HCT116 (cell line): ENCODE results near the gene CTNNA2. TPM values are rescaled to one million over a fixed set of nuclear protein-coding genes. Genes with fewer than 3 reads are reported as not detected.

Experiments
- ATAC-seq: fragments of 200-7000 bp; cut with Tn5 transposase; 2 replicates; pipeline ENCODE4 v1.9.1; 2020; ENCODE audit warnings: mild to moderate bottlenecking, moderate library complexity
- BruUV-seq: library from RNA; stranded (reverse); fragments of 400-500 nt; replicated peaks from 2 replicates; lab custom pipeline; 2021; lab: Mats Ljungman, UMichigan
- CTCF ChIA-PET: fragments of 300-600 bp; sonication (Branson Sonifier 250); formaldehyde crosslinking; loops from one replicate; lab custom pipeline; 2021; ENCODE audit warnings: antibody characterized with exemption; lab: Charles Lee
- POLR2A ChIA-PET: fragments of 300-600, 350-600 bp; sonication (Branson Sonifier 250); formaldehyde crosslinking; loops from one replicate; lab custom pipeline; 2021; ENCODE audit warnings: antibody characterized with exemption; lab: Charles Lee
- RAD21 ChIA-PET, 2 experiments: fragments of 300-600 bp; sonication (Branson Sonifier 250); formaldehyde crosslinking; loops; one replicate each; lab custom pipeline; 2023; ENCODE audit warnings: low total read pairs in 2 of 2; ENCODE audit not compliant: uncharacterized antibody in 2 of 2, unreplicated experiment in 2 of 2, low non-redundant PET in 1 of 2; lab: Charles Lee
- DNase-seq: peaks from one replicate; pipeline ENCODE4 v3.0.0-alpha.2; 2010; ENCODE audit warnings: low read depth, low spot score
- H2AFZ ChIP-seq: fragments of 200-600 bp; shearing (Covaris generic), sonication (generic); 2 replicates; pipeline ENCODE4 v1.6.1; 2017; ENCODE audit warnings: low read depth, mixed run types, mixed read lengths, antibody characterized with exemption, low read length; ENCODE audit not compliant: poor library complexity, severe bottlenecking
- H3K27ac ChIP-seq: 2 replicates; pipeline ENCODE4 v1.5.1; 2012; ENCODE audit warnings: low read depth, low read length
- H3K27me3 ChIP-seq: fragments of 200-600 bp; sonication (generic); 2 replicates; pipeline ENCODE4 v1.6.1; 2016; ENCODE audit warnings: mixed run types, low read length, mixed read lengths; ENCODE audit not compliant: insufficient read depth
- H3K36me3 ChIP-seq, 2 experiments: fragments of 200-500 bp in 1 of 2; fragments of 200-600 bp in 1 of 2; sonication (Bioruptor generic) in 1 of 2; sonication (generic) in 1 of 2; 2 replicates each; pipeline versions ENCODE4 v1.5.1 to v1.6.1; 2014 to 2016; ENCODE audit warnings: low read length in 2 of 2, inconsistent platforms in 1 of 2, mixed read lengths in 1 of 2, mixed run types in 1 of 2; ENCODE audit not compliant: insufficient read depth in 2 of 2, control insufficient read depth in 1 of 2
- H3K4me1 ChIP-seq, 2 experiments: fragments of 200-600 bp in 1 of 2; sonication (generic) in 1 of 2; 2 replicates each; pipeline versions ENCODE4 v1.5.1 to v1.6.1; 2012 to 2017; ENCODE audit warnings: low read length in 2 of 2, inconsistent platforms in 1 of 2, mild to moderate bottlenecking in 1 of 2, mixed read lengths in 1 of 2, mixed run types in 1 of 2, moderate library complexity in 1 of 2; ENCODE audit not compliant: insufficient read depth in 2 of 2, control insufficient read depth in 1 of 2
- H3K4me2 ChIP-seq: fragments of 200-600 bp; sonication (generic); 2 replicates; pipeline ENCODE4 v1.6.1; 2017; ENCODE audit warnings: mixed run types, low read length, mixed read lengths
- H3K4me3 ChIP-seq, 2 experiments: fragments of 200-600 bp in 1 of 2; sonication (generic) in 1 of 2; replicated peaks in 1 of 2; 2 replicates each; pipeline ENCODE4 v1.5.1; 2011 to 2016; ENCODE audit warnings: low read length in 2 of 2, control low read depth in 1 of 2, low read depth in 1 of 2, mild to moderate bottlenecking in 1 of 2, mixed read lengths in 1 of 2, mixed run types in 1 of 2
- H3K79me2 ChIP-seq: fragments of 200-600 bp; sonication (generic); 2 replicates; pipeline ENCODE4 v1.6.1; 2017; ENCODE audit warnings: mild to moderate bottlenecking, mixed run types, low read length, moderate library complexity, mixed read lengths; ENCODE audit not compliant: insufficient read depth
- H3K9ac ChIP-seq: fragments of 200-600 bp; sonication (generic); 2 replicates; pipeline ENCODE4 v1.6.1; 2016; ENCODE audit warnings: low read length, mixed read lengths
- H3K9me2 ChIP-seq: fragments of 200-600 bp; sonication (generic), shearing (Covaris generic); 2 replicates; pipeline ENCODE4 v1.6.1; 2017; ENCODE audit warnings: mixed run types, mild to moderate bottlenecking, moderate library complexity; ENCODE audit not compliant: insufficient read depth
- H3K9me3 ChIP-seq, 2 experiments: fragments of 200-500 bp in 1 of 2; fragments of 200-600 bp in 1 of 2; sonication (Bioruptor generic) in 1 of 2; sonication (generic) in 1 of 2; 2 replicates each; pipeline ENCODE4 v1.6.1; 2014 to 2017; ENCODE audit warnings: low read length in 2 of 2, mixed read lengths in 2 of 2, inconsistent platforms in 1 of 2, low read depth in 1 of 2, mild to moderate bottlenecking in 1 of 2, mixed run types in 1 of 2, moderate library complexity in 1 of 2; ENCODE audit not compliant: control insufficient read depth in 1 of 2, insufficient read depth in 1 of 2
- H4K20me1 ChIP-seq: fragments of 200-600 bp; sonication (generic), shearing (Covaris generic); 2 replicates; pipeline ENCODE4 v1.6.1; 2017; ENCODE audit warnings: mixed run types, mild to moderate bottlenecking, moderate library complexity; ENCODE audit not compliant: insufficient read depth
- CEBPB ChIP-seq: IDR thresholded peaks from 2 replicates; pipeline ENCODE4 v1.6.1; 2012; ENCODE audit warnings: low read depth
- EGR1 ChIP-seq: IDR thresholded peaks from 2 replicates; pipeline ENCODE4 v1.6.1; 2012; ENCODE audit warnings: low read depth
- FOSL1 ChIP-seq: IDR thresholded peaks from 2 replicates; pipeline ENCODE4 v1.6.1; 2012; ENCODE audit warnings: low read depth
- JUND ChIP-seq: IDR thresholded peaks from 2 replicates; pipeline ENCODE4 v1.6.1; 2012
- POLR2A ChIP-seq: IDR thresholded peaks from 2 replicates; pipeline ENCODE4 v1.7.0; 2011; ENCODE audit warnings: borderline replicate concordance; ENCODE audit not compliant: insufficient read depth, insufficient read length; ENCODE audit errors: extremely low read depth
- POLR2AphosphoS5 ChIP-seq: IDR thresholded peaks from 2 replicates; pipeline ENCODE4 v1.6.1; 2011; ENCODE audit warnings: mild to moderate bottlenecking, low read depth, low read length, moderate library complexity
- RAD21 ChIP-seq: IDR thresholded peaks from 2 replicates; pipeline ENCODE4 v1.6.1; 2012; ENCODE audit warnings: low read depth, mild to moderate bottlenecking
- SP1 ChIP-seq: IDR thresholded peaks from 2 replicates; pipeline ENCODE4 v1.6.1; 2012; ENCODE audit warnings: low read depth
- SRF ChIP-seq: IDR thresholded peaks from 2 replicates; pipeline ENCODE4 v1.6.1; 2012; ENCODE audit warnings: low read depth
- TCF7L2 ChIP-seq: IDR thresholded peaks from 2 replicates; pipeline ENCODE4 v1.7.0; 2011; ENCODE audit warnings: borderline replicate concordance, inconsistent platforms; ENCODE audit not compliant: insufficient read depth, insufficient read length; ENCODE audit errors: extremely low read depth
- YY1 ChIP-seq: IDR thresholded peaks from 2 replicates; pipeline ENCODE4 v1.6.1; 2011; ENCODE audit warnings: low read length, low read depth, moderate library complexity, mild to moderate bottlenecking; ENCODE audit not compliant: insufficient replicate concordance; ENCODE audit errors: extremely low read depth
- intact Hi-C: fragments of 100-400 bp; cut with micrococcal nuclease; formaldehyde crosslinking; loops from 2 replicates; pipeline ENCODE4 v1.10.0; 2022
- total RNA-seq: library from RNA; stranded (reverse); gene quantifications from one replicate; pipeline ENCODE4 v1.2.1, GENCODE V29; 2021; ENCODE audit not compliant: unreplicated experiment
- TF ChIP-seq, protein P1 (sequence below), 3 experiments: fragments of 200-600 bp in 1 of 3; sonication (generic) in 1 of 3; IDR thresholded peaks in 2 of 3; conservative IDR thresholded peaks in 1 of 3; 2 replicates each; pipeline ENCODE4 v1.5.1; 2012 to 2017; ENCODE audit warnings: low read depth in 2 of 3, low read length in 2 of 3, antibody characterized with exemption in 1 of 3, borderline replicate concordance in 1 of 3, control low read depth in 1 of 3, mild to moderate bottlenecking in 1 of 3, mixed read lengths in 1 of 3, mixed run types in 1 of 3, moderate library complexity in 1 of 3; ENCODE audit not compliant: insufficient read depth in 1 of 3

Gene CTNNA2
- total RNA-seq, 1 experiment from 2014 or later, result not detected

DNA sequence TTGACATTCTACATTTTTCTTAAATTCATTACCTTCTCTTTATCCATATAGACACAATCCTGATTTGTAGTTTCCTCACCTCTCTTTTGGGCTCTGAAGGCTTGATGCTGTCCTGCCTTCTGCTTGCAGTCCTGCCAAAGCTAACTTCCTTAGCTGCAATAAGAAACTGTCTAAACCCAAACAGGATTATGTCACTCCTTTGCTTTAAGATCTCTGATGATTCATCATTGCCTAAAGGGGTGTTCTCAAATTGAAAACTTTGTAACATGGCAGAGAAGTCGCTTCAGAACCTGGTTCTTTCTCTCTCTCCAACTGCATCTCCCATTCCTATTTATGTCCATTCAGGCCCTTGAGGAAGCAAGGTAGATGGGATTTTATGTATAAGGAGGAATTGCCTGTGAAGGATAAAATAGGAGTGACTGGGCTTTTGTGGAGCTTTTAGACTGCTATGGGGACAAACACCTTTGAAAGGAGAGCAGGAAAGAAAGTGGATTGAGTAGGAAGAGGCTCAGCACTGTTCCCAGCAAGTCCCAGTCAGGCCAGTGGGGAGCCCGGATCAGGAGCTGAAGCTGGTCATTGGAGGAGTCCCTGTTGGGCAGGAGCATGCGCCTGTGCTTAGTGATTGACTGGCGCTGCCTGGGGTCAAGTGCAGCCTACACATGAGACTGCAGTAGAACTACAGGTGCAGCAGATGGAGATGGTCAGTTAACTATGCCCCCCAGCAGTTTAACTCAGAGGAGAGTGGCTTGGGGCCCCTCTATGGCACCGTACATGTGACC, 390.6 kb downstream of the CTNNA2 start:
- TF ChIP-seq SP1, result no peak
- TF ChIP-seq POLR2AphosphoS5, result no peak
- no peak for TF ChIP-seq EGR1
- TF ChIP-seq POLR2A, result no peak
- no peak for TF ChIP-seq YY1
- TF ChIP-seq SRF, result no peak
- TF ChIP-seq, all 23 proteins: peak for 0
- ChIA-PET RAD21 (no interaction called here), CTCF (no interaction called here), POLR2A (no interaction called here)
- H3K9me3 ChIP-seq, result peaks cover 3 to 32% of the 10 kb centered on the region in 2 experiments; a peak in 2 of 4 replicates
- no peak overlapping the region for H3K4me2 ChIP-seq
- DNase-seq, result no peak
- H3K9ac ChIP-seq, result no peak overlapping the region
- no TSS peak for BruUV-seq
- H3K27me3 ChIP-seq, result no peaks in the 10 kb centered on the region
- no peak overlapping the region for H3K27ac ChIP-seq
- no peaks in the 10 kb centered on the region for H3K9me2 ChIP-seq
- no peaks in the 10 kb centered on the region for H3K4me1 ChIP-seq
- H4K20me1 ChIP-seq, result no peaks in the 10 kb centered on the region
- H3K79me2 ChIP-seq, result no peaks in the 10 kb centered on the region
- intact Hi-C loops, result no loop called here
- H3K36me3 ChIP-seq, result no peaks in the 10 kb centered on the region
- no peak overlapping the region for H2AFZ ChIP-seq
- no peak overlapping the region for H3K4me3 ChIP-seq
- no peak for ATAC-seq

- Histone ChIP-seq H3K4me3 (no peak overlapping the region), H3K9ac (no peak overlapping the region), H3K4me1 (no peaks in the 10 kb centered on the region), H3K9me2 (no peaks in the 10 kb centered on the region), H3K36me3 (no peaks in the 10 kb centered on the region), H4K20me1 (no peaks in the 10 kb centered on the region), H3K9me3 (peaks cover 6 to 18% of the 10 kb centered on the region in 2 experiments; a peak in 2 of 4 replicates), H3K79me2 (no peaks in the 10 kb centered on the region), H2AFZ (no peak overlapping the region), H3K27me3 (no peaks in the 10 kb centered on the region), H3K4me2 (no peak overlapping the region), H3K27ac (no peak overlapping the region)
- DNase-seq, result no peak
- CTCF ChIA-PET, result no interaction called here
- no peak for ATAC-seq
- RAD21 ChIA-PET, result no interaction called here
- no TSS peak for BruUV-seq
- TF ChIP-seq SP1 (no peak), CEBPB (no peak), FOSL1 (no peak), RAD21 (no peak), JUND (no peak), SRF (no peak), TCF7L2 (no peak)
- TF ChIP-seq, protein P1, sequence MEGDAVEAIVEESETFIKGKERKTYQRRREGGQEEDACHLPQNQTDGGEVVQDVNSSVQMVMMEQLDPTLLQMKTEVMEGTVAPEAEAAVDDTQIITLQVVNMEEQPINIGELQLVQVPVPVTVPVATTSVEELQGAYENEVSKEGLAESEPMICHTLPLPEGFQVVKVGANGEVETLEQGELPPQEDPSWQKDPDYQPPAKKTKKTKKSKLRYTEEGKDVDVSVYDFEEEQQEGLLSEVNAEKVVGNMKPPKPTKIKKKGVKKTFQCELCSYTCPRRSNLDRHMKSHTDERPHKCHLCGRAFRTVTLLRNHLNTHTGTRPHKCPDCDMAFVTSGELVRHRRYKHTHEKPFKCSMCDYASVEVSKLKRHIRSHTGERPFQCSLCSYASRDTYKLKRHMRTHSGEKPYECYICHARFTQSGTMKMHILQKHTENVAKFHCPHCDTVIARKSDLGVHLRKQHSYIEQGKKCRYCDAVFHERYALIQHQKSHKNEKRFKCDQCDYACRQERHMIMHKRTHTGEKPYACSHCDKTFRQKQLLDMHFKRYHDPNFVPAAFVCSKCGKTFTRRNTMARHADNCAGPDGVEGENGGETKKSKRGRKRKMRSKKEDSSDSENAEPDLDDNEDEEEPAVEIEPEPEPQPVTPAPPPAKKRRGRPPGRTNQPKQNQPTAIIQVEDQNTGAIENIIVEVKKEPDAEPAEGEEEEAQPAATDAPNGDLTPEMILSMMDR (IDR thresholded peaks at IDR 0.05 in 2 of 3, conservative IDR thresholded peaks at IDR 0.05 in 1 of 3; ENCODE audit: borderline replicate concordance in 1 of 3, insufficient read depth in 1 of 3, low read depth in 2 of 3, low read length in 2 of 3), result no peak
- intact Hi-C loops, result no loop called here
- POLR2A ChIA-PET, result no interaction called here
Observed at GRCh38 chr2:79906139-79906890, 393.5 kb downstream of the CTNNA2 start.
